ENCODE data around the gene ENTPD2. TPM values are rescaled to one million over a fixed set of nuclear protein-coding genes. Genes with fewer than 3 reads are reported as not detected.

The ENTPD2 gene
- total and polyA plus RNA-seq, 10 of the 15 experiments (the other 5 are each of a cell fraction or from before 2014, with no cell fraction given): 0.15 to 1.8 (median 0.65) TPM; not detected in 2

GRCh38 chr9:137029058-137029936, 24.6 kb downstream of the ENTPD2 start (continued):
- TF ChIP-seq SMC3 (IDR thresholded peaks at IDR 0.05; ENCODE audit: borderline replicate concordance, low read length) (peak; percentile 45; the same call in 1 of the 2 replicates), RUNX3 (IDR thresholded peaks at IDR 0.05; ENCODE audit: low read length) (0 out of 2 replicates have a peak, but pooled peaks have one; percentile 10), IKZF2 (IDR thresholded peaks at IDR 0.05) (no peak), SMARCA5 (IDR thresholded peaks at IDR 0.05) (no peak), CTCF (IDR thresholded peaks at IDR 0.05 in 2 of 3, conservative IDR thresholded peaks at IDR 0.05 in 1 of 3; ENCODE audit: control insufficient read depth in 2 of 3, extremely low read depth in 1 of 3, insufficient read depth in 1 of 3, low read depth in 3 of 3, low read length in 3 of 3) (peak; percentile 84 to 97 (median 93)), CEBPZ (IDR thresholded peaks at IDR 0.05; ENCODE audit: low read depth, low read length) (no peak), NR2F1 (conservative IDR thresholded peaks at IDR 0.05) (peak; percentile 94), ETV6 (conservative IDR thresholded peaks at IDR 0.05 in 1 of 2, IDR thresholded peaks at IDR 0.05 in 1 of 2; ENCODE audit: borderline replicate concordance in 1 of 2, low read depth in 1 of 2) (no peak), RAD21 (IDR thresholded peaks at IDR 0.05; ENCODE audit: insufficient read depth, low read depth, low read length) (peak; percentile 34; the same call in 1 of the 2 replicates), TCF12 (IDR thresholded peaks at IDR 0.05; ENCODE audit: low read depth, low read length) (0 out of 2 replicates have a peak, but pooled peaks have one; percentile 18), E2F4 (IDR thresholded peaks at IDR 0.05; ENCODE audit: low read depth, low read length) (no peak), GATAD2B (conservative IDR thresholded peaks at IDR 0.05; ENCODE audit: low read depth) (peak; percentile 35; the same call in 1 of the 2 replicates), GABPA (IDR thresholded peaks at IDR 0.05; ENCODE audit: low read depth) (no peak)
